GM19239 (cell line): Measurements from ENCODE around the gene DOCK10.

Experiments
- DNase-seq: peaks from one replicate; pipeline ENCODE4 v3.0.0; 2011; ENCODE audit warnings: low spot score; ENCODE audit not compliant: insufficient read length
- FAIRE-seq: peaks from 2 replicates; lab custom pipeline; 2011; peaks lifted over from hg19 to GRCh38; lab: Jason Lieb, UNC

DOCK10 gene

DNA sequence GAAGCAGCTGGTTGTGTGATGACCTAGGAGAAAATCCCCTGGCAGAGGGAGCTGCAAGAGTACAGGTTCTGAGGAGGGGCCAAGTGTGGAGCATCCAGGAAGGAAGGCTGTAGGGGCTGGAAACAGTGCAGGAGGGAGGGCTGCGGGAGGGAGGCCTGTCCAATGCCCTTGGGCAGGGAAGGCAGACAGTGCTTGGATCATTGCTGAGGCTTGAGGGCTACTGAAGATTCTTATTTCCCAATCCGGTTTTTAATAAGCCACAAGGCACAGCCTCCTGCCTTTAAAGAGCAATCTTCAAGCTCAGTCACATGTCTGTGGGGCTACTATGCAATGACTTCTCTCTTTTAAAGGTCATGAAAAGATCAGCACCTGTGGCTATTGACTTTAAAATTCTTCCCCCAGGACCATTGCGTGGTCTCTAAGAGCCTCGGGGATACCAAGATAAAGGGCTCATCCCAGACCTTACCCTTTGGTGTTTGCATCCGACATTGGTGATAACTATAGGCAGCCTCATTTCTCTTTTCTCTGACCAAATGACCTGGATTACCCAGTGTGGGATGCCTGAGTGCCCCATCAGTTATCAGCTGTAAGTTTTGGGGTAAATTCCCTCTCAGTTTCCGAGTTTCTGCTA, 149.6 kb downstream of the DOCK10 start:
- FAIRE-seq (peak; percentile 76), DNase-seq (no peak)

DNA sequence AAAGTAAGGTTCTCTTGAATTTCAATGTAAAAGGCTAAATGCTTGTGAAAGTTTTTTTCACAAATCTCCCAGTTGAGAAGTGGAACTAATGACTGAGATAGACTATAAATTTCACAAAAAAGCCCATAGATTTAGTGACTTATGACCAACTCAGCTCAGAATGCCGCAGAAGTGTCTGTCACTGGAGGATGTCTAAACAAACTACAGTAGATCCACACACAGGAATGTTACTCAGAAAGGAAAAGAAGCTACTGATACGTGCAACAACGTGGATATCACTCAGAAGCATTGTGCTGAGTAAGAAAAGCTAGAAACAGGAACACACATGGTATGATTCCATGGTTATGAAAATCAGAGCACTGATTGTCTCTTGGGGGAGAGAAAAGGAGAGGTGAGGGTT, 151.9 kb downstream of the DOCK10 start:
- FAIRE-seq (no peak), DNase-seq (no peak)

DNA sequence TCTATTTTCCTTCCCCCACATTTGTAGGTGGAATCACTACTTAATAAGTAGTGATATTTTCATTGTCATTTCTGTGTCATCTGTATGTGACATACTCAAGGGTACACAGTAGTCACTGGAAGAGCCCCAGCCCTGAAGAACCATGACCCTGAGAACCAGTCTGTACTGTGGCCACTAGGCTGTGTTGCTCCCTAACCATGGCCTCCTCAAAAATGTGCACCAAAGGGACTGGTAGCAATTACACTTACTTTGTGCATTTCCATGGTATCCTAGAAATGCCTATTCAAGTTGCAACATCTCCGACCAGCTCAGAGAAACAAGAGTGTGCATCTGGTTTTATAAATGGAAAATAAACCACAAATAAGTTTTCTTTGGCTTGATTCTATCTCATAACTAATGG, 155.1 kb downstream of the DOCK10 start:
- FAIRE-seq (peak; percentile 77), DNase-seq (no peak)

DNA sequence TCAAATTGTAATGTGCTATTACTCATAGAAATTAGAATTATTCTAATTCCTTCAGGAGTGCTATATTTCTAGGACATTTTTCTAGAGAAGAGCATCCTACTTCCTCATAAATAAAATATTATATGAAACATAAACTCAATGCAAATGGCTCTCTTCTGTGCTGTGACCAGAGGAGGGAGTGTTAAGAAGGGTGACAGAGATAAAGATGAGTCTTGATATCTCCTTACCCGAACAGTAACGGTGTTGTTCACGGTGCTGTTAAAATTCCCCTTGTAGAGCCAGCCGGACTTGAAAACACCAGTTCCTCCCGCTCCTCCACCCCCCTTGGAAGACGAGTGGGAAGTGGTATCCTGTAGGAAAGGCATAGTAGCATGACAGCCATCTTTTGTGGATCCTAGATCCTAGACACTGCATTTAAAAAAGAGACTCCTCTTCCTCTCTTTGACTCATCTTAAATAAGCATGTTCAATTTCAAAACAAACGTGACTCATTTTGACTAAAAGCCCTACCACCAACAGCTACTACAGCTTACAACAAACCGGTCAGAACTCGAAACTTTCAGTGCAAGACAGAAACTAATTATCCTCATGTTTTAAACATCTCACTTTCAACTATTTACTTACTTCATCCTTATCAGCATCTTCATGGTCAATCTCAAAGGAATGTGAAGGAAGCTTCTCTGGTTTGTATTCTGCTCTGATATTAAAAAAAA, 156.3 kb downstream of the DOCK10 start:
- DNase-seq (no peak), FAIRE-seq (peak; percentile 91)

DNA sequence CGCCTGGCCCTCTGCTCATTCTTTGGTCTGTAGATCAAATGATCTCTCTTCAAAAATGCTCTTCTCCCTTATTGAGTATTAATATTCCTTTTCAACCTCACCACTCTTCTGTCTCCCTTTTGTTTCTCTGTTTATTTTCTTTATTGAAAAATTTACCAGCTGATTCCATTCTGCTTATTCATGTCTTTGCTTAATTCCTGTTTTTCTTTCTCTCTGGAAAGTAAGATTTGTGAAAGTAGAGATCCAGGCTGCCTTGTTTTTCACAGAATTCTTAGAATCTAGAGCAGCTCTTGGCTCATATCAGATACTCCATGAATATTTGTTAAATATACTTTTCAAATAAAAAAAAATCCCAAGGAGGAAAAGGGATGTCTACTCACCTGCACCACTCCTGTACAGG, 157.0 kb downstream of the DOCK10 start:
- FAIRE-seq (no peak), DNase-seq (no peak)

DNA sequence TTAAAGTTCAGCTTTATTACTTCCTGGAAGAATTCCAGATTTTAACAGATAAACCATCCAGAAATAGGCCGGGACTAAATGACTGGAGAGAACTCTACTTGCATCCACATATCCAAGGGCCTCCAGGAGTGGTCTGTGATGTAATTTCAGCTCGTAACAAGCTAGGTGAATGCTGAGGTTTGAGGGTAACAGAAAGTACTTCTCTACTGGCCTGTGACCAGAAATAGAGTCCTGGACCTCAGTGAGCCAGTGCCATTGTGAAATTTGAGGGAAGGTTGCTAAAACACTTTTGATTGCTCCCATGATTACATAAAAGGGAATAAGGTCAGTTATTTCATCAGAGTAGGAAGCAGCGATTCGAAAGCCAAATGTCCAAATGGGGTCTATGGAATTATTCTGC, 158.1 kb downstream of the DOCK10 start:
- FAIRE-seq: no peak
- DNase-seq: no peak

DNA sequence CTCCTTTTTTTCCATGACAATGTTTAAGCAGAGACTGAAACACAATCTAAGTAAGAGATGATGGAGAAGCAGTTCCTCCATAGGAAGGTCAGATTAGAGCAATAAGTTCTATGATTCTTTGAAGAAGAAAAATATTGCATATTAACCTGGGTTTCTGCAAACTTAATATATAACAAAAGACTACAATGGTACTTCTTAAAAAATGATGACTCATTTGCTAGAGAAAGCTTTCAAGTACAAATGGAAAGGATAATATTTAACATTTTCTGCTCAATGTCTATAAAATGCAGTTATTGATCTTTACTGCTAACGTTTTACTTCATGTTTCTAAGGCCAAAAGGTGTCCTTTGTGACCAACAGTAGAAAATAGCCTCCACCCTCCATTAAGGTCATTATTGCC, 158.6 kb downstream of the DOCK10 start:
- no peak for FAIRE-seq
- no peak for DNase-seq

DNA sequence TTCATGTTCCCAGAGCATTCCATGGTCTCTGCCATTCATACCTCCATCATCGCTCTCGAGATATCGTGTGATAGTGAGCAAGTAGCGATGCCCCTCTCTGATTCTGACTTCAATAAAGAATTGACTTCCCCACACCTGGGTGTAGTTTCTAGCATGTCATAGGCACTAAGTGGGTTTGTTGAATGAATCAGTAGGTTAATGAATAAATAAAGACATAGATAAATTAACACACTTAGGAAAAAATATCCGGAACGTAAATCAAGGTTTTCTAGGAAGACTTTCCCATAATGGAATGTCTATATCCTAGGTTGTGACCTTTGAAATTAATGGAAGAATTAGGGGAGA, 159.1 kb downstream of the DOCK10 start:
- FAIRE-seq: no peak
- no peak for DNase-seq

DNA sequence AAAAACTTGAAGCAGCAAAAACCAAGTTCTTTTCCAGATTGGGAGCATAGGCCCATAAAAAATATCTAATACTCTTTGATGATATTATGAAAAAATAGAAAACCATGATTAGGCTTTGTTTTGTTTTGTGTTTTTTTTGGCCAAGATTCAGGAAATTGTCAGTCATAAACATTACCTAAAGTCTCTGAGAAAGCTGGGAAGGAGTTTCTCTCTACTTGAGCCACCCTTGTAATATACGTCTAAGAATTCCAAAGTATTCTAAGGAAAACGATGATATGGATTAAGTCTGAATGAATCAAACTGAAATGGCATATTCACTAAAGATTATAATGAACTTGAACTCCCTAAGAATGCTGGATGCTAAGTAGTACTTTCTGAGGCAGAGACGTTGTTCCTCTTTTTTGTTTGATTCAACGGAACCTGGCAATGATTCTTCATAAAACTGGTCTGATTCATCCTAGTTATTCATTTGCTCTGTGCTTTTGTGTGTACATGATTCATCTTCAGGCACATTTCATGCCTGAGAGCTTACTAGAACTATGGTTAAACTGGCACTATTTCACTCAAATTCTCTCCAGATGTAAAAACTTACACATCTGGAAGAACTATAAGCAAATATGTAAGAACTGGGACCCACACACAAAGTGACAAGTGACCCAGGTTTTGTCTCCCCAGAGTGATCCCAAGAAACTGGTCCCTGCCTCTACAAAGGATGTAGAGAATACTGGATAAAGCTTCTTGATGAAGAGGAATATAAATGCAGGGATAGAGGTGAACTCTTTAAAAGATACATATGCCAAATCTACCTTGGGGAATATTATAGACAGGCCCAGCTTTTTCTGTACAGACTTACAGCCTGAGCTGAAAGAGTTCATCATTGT, 159.7 kb downstream of the DOCK10 start:
- DNase-seq: no peak
- FAIRE-seq: no peak

DNA sequence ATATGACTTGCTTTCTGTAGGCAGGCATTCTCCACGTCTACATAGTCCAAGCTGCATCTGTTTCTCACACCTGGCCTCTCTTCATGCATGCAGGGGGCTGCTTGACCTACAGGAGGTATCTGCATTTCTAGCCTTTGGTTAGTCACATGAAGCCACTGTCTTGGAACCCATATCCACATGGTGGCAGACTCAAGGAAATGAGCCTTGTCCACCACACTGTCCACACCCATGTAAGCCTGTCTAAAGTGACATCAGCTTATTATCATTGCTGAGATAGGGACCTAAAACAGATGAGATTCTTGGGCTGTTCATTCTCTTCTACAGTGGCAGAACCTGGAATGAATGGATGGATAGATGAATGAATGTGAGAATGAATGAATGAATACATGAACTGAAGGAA, 160.4 kb downstream of the DOCK10 start:
- no peak for FAIRE-seq
- DNase-seq: no peak

DNA sequence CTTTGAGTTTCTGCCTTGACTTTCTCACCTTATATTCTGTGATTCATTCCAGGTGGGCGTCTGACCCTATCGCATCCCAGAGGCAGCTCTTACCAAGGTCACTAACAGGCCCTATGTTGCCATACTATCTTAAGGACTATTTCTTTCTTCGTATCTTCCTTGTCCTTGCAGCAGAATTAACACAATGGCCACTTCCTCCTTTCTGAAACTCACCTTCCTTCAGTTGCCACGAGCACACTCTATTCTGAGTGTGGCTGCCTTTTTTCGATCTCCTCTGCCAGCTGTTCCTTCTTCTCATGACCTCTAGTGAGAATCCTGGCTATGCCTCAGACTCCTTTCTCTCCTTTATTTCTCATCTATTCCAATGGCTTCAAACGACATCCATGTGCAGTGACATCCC, 165.7 kb downstream of the DOCK10 start:
- FAIRE-seq (peak; percentile 52), DNase-seq (no peak)

DNA sequence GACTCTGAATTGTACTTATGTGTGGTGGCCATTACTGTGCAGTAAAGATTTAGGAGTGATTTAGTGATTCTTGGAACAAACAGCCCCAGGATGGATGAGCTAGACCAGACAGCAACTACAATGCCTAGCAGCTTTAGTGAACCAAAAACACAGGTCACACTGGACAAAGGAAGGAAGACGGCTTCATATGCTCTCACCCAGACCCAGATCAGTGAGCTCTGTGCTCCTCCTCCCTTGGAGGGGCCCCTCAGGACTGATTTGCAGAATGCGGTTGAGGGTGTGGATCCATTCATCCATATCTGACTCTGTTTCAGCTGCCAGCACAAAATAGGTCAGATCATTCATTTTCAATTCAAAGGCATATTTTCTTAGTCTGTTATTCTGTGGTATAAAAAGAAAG, 166.4 kb downstream of the DOCK10 start:
- peak; percentile 83 for FAIRE-seq
- DNase-seq: peak; percentile 9

DNA sequence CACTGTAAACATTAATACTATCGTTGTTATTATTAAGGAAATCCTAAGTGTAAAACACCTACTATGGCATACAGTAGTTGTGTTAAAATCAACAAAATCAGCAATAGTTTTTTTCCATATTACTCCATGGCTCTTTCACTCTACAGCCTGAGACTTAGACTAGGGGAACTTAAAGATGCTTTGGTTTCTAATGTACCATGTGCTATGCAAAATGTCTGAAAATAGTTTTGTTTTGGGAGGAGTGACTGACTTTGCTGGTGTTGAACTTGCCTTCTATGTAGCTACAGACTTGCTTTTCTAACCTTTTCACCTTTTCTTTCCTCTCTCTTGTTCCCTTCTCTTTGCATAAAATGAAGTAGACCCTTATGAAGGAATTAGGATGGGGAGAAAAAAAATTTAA, 167.1 kb downstream of the DOCK10 start:
- no peak for DNase-seq
- no peak for FAIRE-seq

DNA sequence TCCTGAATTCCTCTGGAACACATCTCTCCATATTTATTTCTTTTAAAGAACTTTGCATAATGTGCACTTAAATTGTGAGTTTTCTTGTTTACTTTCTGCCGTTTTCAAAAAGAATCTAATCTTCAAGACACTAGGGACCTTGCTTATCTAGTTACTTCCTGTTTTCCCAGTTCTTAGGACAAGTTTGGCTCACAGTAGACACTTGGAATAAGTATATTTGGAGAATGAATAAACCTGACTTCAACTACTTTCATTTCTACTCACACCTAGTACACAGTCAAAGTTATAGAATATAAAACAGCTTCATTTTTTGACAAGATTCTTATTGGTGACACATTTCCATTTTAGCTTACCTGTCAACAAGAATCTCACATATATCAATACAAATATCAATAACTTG, 170.5 kb downstream of the DOCK10 start:
- peak; percentile 26 for FAIRE-seq
- DNase-seq: no peak

DNA sequence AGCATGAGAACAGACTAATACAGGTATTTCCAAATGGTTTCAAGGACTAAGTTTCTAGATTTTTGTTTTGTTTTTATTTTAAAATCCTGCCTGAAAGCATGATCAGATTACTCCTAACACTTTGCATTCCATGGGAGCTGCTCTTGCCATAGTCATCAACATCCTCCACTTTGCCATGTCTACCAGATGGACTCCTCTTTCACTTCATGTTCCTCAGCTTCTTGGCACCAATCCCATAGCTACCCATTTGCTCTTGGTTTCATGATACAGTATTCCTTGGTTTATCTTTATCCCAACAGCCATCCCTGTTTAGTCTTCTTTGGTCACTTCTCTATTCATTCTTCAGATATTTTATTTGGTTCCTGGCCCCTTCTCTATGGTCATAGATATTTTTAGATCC, 171.9 kb downstream of the DOCK10 start:
- FAIRE-seq: peak; percentile 31
- no peak for DNase-seq

DNA sequence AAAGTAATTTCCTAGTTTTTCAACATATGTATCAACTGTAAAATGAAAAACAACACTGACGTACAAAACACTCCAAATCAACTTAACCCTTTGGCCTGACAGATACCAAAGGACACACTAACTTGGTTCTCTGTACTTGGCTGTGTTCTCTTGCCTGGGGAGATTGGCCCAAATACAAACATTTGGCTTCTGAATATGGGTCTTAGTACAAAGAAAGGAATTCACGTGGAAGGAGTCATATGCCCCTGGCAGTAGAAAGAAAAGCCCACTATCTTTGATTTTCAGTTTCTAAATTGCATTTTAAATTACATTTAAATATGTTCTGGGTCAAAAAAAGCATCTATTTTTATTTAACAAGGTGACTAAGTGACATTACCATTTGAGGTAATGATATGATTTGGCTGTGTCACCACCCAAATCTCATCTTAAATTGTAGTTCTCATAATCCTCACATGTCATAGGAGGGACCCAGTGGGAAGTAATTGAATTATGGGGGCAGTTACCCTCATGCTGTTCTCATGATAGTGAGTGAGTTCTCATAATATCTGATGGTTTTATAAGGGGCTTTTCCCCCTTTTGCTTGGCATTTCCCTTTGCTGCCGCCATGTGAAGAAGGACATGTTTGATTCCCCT, 172.6 kb downstream of the DOCK10 start:
- no peak for FAIRE-seq
- no peak for DNase-seq

DNA sequence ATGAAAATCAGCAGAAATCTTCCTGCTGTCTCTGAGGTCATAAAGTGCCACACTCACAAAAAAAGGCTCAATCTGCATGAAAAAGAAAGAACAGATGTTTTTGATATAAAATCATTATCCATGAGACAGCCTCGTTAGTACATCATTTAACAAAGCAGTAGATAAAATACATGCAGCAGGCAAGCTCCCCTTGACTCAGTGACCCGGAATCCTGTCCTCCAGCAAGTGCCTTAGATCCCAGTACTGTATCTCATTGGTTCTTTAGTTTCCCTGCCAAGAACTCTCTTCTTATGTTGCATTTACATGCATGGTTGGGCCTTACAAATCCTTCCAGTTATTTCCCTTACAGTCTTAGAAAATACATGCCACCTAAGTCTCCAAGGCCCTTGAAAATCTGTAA, 177.3 kb downstream of the DOCK10 start:
- DNase-seq: no peak
- no peak for FAIRE-seq

DNA sequence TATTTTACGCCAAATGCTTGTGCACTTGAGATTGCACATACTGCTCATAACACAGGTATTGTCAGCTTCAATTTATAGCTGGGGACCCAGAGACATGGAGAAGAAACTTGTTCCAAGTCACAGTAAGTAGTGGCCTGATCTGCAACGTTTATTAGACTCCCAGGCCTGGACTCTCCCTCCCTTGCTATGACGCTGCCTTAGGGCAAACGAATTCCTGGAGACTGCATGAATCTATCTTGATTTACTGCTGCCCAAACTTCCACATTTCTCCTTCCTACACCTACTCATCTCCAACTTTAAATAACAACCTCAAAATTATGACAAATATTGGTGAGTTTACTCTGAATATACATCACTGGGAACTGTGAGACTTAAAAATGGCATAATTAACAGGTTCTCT, 181.0 kb downstream of the DOCK10 start:
- DNase-seq (no peak), FAIRE-seq (no peak)

DNA sequence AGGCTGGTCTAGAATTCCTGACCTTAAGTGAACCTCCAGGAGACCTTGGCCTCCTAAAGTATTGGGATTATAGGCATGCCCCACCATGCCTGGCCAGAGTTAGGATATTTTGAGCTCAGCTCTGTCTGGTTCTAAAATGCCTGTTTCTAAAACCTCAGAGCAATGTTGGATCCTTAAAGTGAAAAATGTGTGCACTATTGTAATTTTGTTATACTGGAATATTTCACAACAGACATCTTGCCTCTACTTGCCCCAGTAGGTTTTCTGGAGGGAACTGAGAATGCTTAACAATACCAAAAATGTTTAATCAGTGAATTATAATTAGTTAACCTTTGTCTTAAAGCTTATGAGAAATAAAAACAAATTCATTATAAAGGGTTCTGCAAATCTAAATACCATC, 181.5 kb downstream of the DOCK10 start:
- DNase-seq (no peak), FAIRE-seq (no peak)

DNA sequence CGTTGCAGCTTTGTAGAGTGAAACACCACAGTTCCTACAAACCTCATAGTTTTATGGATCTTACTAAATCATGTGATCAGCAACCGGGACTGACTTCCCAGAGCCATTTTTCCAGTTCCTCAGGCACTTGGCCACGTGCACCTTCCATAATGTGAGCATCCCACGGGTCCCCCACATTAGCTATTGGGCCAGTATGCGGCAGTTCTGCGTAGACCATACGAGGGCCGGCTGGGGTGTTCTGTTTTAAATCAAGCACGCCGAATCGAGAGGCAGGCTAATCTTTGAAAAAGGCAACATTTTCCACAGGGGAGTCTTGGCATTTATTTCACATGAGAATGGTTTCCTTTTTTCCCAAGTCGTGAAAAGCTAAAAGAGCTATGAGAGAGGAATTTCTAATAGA, 190.5 kb downstream of the DOCK10 start:
- no peak for DNase-seq
- no peak for FAIRE-seq

DNA sequence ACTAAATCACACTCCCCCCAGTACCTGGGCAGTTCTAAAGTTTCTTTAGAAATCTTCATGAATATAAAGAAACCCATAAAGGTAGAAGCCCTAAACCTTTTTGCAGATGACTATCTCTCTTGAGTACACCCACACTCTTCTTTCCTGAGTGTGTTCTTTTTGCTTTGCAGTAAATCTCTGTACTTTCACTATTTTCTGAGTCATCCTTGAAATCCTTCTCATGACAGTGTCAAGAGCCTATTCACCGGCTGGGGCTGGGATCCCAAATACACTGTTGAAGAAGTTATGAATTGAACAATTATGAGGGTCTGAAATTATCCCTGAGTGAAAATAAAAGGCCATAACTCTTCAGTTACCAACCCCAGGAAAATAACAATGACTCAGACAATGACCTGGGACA, 192.2 kb downstream of the DOCK10 start:
- DNase-seq (no peak), FAIRE-seq (no peak)
